Measurements from ENCODE around the gene PEA15.

DNA sequence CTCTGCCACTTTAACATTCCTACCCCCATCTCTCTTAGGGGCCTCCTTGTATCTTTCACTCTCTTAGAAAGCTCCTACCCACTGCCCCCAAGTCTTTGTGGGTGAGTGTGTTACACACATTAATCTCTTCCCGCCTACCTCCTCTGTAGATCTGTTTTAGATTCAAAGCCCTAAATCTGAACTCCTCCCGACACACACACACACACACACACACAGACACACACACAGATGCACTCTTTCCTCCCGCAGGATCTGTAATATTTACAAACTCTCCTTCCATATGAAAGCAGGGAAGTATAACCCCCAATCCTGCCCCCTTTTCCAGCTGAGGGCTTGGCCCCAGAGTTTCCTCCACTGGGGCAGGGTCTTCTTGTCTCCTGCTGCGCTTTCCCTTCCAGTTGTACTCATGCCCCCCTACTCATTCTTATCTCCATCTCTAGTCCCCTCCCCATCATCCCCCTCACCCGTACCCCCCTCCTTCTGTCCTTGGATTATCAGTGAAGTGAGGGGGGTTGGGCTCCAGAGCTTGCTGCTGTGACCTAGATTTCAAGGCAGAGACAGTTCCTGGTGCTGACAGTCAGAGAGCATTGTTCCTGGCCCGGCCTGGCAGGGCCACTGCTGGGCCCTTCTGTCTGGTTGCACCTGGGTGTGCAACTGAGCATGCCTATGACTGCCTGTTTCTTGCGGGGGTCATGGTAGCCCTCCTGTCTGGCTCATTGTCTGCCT lies 4.3 kb downstream of the PEA15 start:
- TF ChIP-seq CHD1 (IDR thresholded peaks at IDR 0.05; ENCODE audit: low read depth, low read length) (no peak), EZH2 (IDR thresholded peaks at IDR 0.05; ENCODE audit: low read depth, low read length, severe bottlenecking) (no peak), POLR2AphosphoS5 (IDR thresholded peaks at IDR 0.05; ENCODE audit: low read depth, low read length) (no peak), POLR2A (IDR thresholded peaks at IDR 0.05; ENCODE audit: control extremely low read depth in 1 of 2, low read depth in 2 of 2, low read length in 2 of 2) (no peak), RAD21 (IDR thresholded peaks at IDR 0.05 in 1 of 2, conservative IDR thresholded peaks at IDR 0.05 in 1 of 2; ENCODE audit: low read depth in 2 of 2, low read length in 2 of 2) (no peak), EGR1 (IDR thresholded peaks at IDR 0.05; ENCODE audit: borderline replicate concordance, low read depth, low read length) (no peak), GABPA (IDR thresholded peaks at IDR 0.05; ENCODE audit: borderline replicate concordance, insufficient read depth, low read length) (no peak), SUZ12 (IDR thresholded peaks at IDR 0.05; ENCODE audit: low read length) (no peak), RFX5 (IDR thresholded peaks at IDR 0.05; ENCODE audit: borderline replicate concordance, low read depth, low read length) (no peak), CBX5 (IDR thresholded peaks at IDR 0.05; ENCODE audit: low read depth, low read length) (no peak)
- TF ChIP-seq, protein P1, sequence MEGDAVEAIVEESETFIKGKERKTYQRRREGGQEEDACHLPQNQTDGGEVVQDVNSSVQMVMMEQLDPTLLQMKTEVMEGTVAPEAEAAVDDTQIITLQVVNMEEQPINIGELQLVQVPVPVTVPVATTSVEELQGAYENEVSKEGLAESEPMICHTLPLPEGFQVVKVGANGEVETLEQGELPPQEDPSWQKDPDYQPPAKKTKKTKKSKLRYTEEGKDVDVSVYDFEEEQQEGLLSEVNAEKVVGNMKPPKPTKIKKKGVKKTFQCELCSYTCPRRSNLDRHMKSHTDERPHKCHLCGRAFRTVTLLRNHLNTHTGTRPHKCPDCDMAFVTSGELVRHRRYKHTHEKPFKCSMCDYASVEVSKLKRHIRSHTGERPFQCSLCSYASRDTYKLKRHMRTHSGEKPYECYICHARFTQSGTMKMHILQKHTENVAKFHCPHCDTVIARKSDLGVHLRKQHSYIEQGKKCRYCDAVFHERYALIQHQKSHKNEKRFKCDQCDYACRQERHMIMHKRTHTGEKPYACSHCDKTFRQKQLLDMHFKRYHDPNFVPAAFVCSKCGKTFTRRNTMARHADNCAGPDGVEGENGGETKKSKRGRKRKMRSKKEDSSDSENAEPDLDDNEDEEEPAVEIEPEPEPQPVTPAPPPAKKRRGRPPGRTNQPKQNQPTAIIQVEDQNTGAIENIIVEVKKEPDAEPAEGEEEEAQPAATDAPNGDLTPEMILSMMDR (IDR thresholded peaks at IDR 0.05; ENCODE audit: control extremely low read depth in 1 of 3, insufficient read depth in 1 of 3, low read depth in 1 of 3, low read length in 3 of 3), result no peak
- TF ChIP-seq, protein P2, sequence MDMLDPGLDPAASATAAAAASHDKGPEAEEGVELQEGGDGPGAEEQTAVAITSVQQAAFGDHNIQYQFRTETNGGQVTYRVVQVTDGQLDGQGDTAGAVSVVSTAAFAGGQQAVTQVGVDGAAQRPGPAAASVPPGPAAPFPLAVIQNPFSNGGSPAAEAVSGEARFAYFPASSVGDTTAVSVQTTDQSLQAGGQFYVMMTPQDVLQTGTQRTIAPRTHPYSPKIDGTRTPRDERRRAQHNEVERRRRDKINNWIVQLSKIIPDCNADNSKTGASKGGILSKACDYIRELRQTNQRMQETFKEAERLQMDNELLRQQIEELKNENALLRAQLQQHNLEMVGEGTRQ (IDR thresholded peaks at IDR 0.05; ENCODE audit: low read length), result no peak
- TF ChIP-seq, protein P3, sequence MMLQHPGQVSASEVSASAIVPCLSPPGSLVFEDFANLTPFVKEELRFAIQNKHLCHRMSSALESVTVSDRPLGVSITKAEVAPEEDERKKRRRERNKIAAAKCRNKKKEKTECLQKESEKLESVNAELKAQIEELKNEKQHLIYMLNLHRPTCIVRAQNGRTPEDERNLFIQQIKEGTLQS (IDR thresholded peaks at IDR 0.05; ENCODE audit: insufficient read depth, low read depth, low read length), result no peak
